ENCODE results near the gene TRMT61A. TPM values are rescaled to one million over a fixed set of nuclear protein-coding genes. Genes with fewer than 3 reads are reported as not detected.
"Not testable (repeated sequence)": the region's sequence is repeated elsewhere in the genome, so short reads cannot be mapped to it uniquely, and the experiment has no call there.

Gene TRMT61A
- total RNA-seq, 1 donor from 2014 or later, result 11.2 TPM

DNA sequence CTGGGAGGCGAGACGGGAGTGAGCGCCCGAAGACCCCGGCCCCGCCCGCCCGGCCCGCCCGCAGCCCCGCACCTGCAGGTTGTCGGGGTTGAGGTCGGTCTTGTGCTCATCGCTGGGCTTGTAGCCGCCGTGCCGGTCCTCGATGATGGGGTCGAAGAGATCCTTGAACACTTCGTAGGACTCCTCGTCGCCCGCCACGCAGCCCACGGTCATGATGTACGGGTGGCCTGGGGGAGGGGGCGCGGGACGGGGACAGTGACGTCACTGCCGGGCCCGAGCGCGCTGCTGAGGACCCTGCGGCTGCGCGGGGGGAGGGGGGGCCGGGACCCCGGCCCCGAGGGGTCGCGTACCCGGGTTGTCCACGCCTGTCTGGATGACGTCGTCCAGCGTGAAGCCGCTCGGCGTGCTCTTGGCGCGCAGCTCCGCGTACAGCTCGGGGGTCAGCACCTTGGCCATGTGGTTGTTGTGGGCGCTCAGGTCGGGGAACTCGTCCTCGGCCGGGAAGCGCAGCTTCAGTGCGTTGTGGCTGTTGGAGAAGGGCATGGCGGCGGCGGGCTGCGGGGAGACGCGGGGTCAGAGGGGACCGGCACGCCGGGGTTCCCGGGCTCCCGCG, 6.9 kb upstream of the TRMT61A start:
- intact Hi-C loops (cut with micrococcal nuclease), result no loop called here

DNA sequence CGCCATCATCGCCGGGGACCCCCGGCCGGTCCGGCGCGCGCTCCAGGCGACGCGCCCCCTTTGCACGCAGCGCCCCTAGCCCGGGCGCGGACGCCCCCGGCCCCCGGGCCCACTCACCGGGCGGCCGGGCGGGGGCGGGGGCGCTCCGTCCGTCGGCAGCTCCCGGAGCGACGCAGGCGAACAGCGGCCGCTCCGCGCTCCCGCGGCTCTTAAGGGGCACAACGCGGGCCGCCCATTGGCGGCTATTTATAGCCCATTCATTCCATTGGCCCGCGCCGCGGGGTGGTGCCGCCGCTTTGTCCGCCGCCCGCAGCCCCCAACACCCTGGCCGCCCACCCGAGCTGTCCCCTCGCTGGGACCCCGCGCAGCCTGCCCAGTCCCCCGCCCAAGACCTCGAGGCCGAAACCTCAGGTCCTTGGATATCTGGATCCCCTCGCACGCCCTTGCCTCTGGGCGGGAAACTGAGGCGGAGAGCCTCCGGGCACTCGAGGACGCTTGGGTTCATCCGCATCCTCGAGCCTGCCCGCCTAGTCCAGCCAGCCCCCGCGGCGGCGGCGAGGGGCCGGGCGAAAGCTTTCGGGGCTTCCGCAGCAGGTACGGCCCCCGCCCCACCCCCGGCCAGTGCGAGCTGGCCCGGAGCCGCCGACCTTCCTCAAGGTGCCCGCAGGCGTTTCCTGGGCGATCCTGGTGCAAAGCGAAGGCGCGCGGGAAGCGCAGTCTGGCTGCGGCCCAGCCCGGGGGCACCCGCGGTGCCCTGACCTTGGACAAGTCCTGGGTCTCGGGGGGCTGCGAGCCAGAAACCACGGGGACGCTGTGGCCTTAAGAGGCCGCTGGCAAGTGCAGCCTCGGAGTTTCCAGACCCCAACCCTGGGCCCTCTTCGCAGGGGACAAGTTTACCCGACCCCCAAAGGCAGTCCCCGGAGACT, 6.1 kb upstream of the TRMT61A start, which contains the start of gene CKB:
Gene CKB (minus strand): TSS at position 182 of the 926 bp plus-strand sequence. CDS start 337 bp downstream, outside the sequence.
- intact Hi-C loops (cut with micrococcal nuclease), result no loop called here

DNA sequence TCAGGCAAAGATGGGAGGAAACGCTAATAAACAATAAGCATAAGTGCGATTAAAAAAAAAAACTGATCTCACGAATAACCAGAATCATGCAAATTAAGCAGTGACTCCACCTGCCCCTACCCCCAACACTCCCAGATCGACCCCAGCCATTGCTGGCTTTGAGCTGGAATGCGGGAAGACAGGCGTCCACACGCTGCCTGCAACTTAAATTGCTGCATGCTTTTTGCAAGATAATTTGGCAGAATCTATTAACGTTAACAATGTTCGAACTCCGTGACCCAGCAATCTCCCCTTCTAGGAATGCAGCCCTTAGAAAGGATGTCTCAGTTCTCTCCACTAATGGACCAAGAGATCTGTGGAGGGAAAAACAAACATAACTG, 5.4 kb upstream of the TRMT61A start:
- intact Hi-C loops (cut with micrococcal nuclease), result no loop called here

DNA sequence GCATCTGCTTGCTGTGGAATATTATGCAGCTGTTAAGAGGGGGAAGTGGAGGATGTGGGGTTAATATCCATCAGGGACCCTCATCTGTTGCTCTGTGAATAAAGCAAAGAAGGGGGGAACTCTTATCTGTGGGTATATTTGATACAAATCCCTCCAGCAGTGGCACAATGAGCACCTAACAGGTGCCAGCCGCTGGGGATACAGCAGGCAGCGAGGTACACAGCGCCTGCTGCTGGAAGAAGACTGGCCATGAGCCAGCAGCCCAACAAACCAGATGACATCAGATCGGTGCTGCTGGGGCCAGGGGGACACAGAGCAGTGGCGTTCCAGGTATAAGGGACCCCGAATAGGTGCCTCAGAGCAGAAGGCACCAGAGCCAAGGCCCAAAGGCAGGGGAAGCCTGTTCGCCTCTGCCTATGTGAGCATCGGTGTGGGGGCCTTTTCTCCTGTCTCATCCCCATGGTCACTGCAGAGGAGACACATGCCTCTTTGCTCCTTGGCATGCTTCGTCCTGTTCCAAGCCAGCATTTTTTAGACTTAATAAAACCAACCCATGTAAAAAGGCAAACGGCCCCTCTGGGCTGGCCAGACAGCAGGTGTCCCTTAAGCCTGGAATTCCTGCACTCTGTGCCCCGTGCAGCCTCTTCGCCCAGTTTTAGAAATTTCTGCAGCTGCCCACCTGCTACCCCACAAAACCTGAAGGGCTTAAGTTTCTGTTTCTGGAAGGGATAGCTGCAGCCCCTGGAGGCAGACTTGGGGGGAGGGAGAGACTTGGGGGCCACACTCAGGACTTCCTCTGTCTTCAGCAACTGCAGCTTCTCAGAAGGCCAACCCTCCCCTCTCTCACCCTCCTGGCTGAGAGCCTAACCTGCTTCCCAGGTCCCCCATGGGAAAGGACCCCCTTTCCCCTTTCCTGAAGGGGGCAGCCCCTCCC, 4.7 kb upstream of the TRMT61A start:
- intact Hi-C loops (cut with micrococcal nuclease), result no loop called here

DNA sequence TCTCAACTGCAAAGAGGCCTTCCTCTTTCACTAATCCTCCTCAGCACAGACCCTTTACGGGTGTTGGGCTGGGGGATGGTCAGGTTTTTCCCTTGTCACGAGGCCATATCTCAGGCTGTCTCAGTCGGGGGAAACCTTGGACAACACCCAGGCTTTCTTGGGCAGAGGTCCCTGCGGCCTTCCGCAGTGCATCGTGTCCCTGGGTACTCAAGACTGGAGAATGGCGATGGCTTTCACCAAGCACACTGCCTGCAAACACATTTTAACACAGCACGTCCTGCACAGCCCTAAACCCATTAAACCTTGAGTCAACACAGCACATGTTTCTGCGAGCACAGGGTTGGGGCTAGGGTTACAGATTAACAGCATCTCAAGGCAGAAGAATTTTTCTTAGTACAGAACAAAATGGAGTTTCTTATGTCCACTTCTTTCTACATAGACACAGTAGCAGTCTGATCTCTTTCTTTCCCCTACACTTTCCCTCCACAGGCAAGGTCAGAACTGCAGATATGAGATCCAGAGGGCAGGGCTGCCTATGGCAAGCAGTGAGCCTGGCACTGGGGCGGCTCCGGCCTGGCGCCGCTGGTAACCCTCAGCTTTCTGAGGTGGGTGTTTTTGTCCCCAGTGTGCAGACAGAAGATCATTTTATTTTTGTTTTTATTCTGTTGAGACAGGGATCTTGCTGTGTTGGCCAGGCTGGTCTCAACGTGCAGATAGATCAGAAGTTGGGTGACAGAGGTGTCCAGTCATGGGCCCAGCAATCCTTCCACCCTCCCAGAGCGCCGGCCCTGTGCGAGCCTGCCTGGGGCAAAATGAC, 3.4 kb upstream of the TRMT61A start:
- intact Hi-C loops (cut with micrococcal nuclease), result not testable (repeated sequence)

DNA sequence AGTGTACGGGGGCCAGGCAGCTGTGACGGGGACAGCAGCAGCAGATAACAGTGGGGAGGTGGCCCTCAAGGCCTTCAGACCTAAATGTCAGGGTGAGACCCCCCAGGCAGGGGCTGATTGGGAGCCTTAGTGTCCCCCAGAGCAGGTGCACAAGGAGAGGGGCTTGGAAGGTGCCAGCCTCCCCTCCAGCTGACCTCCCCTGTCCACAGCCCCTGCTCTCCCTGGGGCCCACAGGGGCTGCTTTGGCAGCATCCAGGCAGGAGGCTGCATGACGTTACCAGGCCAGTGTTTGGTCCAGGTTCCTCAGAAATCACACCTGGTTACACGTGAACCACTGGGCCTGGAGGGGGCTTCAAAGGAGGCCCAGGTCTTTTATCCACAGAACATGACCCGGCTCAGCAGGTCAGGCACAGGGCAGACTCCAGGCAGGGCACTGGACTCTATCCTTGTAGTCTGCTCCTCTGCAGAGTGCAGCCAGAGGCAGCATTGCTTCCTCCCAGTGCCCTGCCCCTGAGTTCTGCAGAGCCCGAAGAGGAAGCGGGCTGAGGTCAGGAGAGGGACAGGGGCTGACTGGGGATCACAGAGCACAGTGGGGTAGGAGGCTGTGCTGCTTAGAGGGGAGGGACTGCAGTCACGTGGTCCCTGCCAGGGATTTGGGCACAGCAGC, 2.6 kb upstream of the TRMT61A start:
- intact Hi-C loops (cut with micrococcal nuclease), result no loop called here

DNA sequence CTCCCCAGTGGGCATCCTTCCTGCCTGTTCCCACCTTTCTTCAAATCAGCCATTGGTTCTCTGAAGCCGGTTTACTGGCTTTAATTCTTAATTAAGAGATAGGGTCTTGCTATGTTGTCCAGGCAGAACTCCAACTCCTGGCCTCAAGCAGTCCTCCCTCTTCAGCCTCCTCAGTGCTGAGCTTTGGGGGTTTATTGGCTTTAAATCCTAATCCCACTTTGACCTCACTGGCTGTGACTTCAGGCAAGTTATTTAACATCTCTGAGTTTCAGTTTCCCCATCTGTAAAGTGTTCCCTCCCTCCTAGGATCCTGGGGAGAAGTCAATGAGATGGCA, 2.1 kb upstream of the TRMT61A start:
- intact Hi-C loops (cut with micrococcal nuclease), result no loop called here

DNA sequence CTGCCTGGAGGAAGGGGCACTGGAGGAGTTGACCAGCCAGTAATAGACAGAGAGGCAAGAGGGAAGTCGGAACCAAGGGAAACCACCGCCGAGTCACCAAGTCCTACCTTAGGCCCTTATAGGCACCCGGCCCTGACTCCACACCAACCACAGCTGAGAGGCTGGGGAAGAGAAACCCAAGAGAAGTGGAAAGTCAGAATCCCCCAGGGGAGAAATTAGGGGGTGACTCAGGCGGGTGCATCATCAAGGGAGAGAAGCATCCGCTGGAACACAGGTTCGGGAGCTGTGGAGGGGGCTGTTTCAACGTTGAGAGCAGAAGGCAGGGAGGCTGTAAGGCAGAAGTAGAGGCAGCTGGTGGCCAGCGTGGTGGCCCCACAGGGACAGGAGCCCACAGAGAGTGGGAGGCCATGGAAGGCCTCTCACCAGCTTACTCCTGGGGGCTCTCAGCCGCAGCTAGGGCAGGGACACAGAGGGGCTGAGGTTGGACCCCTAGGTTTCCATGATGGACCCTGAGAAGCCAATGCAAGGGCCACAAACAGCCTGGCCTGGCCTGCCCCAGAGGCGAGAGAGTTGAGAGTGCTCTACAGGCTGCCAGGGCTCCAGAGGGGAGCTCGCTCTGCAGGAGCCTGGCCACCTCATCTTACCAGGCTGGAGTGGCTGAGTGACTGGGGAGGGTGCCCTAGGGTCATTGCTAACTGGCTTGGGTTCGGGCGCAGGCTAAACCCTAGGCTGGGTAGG, 1.4 kb upstream of the TRMT61A start:
- intact Hi-C loops (cut with micrococcal nuclease), result loop anchor here (2.0 kb wide), 1 partner anchor 35 kb away; the partner anchor contains the start of genes BAG5 and COA8

DNA sequence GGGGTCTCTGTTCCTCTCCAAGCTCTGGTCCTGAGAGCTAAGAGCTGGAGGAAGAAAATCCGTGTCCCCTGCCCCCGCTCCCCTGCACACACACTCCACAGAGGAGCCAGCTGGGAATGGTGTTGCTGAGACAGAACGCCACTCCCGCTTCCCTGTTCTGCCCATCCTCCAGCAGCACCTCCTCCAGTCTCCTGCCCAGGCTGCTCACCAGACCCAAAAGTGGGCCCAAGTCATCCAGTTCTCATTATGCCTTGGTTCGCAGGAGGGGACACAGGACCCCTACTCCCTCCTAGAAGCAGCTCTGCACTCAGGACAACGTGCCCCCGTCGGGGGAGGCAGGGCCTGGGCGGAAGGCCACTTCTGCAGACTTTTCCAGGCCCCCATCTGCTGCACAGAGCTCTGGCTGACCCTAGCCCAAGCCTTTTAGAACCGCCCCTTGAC, 830 bp upstream of the TRMT61A start:
- intact Hi-C loops (cut with micrococcal nuclease), result loop anchor here (2.0 kb wide), 1 partner anchor 35 kb away; the partner anchor contains the start of genes BAG5 and COA8

DNA sequence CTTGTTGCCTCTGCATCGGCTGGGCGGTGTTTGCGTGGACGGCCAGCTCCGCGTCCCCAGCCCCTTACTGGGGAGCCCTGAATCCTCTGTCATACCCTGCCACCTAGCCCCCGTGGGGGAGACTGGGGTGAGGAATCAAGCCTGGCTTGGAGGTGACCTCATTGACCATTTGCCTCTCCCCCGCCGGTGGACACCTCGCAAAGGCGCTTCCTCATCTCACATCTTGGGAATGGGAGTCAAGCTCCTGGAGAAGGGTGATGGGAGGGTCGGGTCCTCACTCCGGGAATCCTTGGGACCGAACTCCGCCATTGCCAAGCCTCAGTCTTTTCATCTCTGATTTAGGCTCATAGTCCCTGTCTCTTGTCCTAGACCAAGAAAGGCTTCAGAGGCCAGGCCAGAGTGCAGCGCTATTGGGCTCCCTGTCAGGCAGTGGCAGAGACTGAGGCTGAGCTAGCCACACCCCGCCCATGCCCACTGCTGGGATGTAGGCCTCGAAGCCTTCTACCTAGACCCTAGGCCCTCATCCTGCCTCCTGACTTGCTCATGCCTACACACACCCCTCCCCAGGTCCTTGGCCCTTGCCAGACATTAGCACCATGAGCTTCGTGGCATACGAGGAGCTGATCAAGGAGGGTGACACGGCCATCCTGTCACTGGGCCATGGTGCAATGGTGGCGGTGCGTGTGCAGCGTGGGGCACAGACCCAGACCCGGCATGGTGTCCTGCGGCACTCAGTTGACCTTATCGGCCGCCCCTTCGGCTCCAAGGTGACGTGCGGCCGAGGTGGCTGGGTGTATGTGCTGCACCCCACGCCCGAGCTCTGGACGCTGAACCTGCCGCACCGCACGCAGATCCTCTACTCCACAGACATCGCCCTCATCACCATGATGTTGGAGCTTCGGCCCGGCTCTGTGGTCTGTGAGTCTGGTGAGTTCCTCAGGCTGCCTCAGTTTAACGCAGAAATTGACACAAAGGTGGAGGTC, 678 bp downstream of the TRMT61A start:
- intact Hi-C loops (cut with micrococcal nuclease), result loop anchor here (2.0 kb wide), 1 partner anchor 33 kb away; the partner anchor contains the start of genes BAG5 and COA8

DNA sequence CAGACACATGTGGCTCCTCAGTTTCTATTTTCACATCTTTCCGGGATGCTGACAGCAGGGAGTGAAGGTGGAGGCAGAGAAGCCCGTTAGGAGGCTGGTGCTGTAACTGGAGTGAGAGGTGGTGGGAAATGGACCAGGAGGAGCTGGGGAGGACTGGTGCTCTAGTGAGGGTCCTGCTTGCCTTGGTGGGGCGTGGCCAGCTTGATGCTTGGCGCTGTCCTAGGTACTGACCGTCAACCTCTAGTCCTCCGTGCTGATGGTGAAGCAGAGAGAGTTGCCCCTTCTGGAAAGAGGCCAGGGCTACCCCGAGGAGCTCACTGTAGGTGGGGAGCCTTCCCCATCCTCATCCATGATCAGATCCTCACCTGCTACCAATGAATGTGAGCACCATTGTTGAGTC, 1.4 kb downstream of the TRMT61A start:
- intact Hi-C loops (cut with micrococcal nuclease), result no loop called here

DNA sequence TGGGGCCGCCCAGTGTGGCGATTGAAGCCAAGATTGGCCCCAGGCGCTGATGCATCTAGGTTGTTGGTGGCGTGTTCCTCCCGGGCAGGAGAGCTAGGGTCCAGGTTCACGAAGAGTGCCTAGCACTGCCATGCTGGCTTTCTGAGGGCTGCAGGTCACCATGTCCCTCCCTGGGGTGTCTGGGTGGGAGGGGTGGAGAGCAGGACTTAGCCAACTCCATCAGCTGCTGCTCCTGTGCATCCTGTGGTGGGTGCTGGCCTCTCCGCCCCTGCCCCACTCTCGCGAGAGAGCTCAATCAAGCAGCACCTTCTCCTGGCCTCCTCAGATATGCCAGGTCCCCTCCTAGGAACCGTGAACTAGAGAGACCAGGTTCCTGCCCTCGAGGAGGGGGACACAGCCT, 1.8 kb downstream of the TRMT61A start:
- intact Hi-C loops (cut with micrococcal nuclease), result no loop called here

DNA sequence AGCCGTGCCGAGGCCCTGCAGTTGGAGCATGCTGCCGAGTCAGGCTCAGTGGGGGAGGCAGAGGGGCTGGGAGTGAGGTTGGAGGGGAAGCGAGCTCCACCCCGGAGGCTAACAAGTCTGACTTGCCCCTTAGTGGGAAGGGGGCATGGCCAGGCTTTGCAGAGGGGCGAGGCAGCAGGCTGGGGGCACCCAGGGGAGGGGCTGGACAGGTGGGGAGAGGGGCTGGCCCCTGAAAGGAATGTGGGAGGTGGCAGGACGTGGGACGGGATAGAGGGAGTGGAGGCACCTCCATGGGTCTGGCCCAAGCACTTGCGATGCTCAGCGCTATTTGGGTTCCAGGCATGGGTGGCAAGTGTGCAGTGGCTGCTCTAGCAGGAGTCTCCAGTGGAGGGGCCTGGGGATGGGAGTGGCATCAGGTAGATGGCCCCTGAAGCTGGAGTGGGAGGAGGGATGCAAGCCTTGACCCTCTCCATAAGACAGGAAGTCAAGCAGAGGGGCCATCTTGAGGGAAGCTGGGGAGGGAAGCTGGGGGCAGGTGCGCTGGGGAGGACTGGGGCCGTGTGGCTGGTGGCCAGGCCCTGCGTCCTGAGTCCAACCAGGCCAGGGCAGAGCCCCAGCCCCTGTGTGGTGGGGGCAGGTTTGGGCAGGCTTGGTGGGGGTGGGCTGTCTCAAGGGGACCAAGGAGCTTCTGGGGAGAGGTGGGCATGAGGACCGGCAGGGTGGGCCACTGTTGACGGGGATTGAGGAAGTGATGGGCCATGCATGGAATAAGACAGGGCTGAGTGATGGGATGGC, 2.6 kb downstream of the TRMT61A start:
- intact Hi-C loops (cut with micrococcal nuclease), result no loop called here

DNA sequence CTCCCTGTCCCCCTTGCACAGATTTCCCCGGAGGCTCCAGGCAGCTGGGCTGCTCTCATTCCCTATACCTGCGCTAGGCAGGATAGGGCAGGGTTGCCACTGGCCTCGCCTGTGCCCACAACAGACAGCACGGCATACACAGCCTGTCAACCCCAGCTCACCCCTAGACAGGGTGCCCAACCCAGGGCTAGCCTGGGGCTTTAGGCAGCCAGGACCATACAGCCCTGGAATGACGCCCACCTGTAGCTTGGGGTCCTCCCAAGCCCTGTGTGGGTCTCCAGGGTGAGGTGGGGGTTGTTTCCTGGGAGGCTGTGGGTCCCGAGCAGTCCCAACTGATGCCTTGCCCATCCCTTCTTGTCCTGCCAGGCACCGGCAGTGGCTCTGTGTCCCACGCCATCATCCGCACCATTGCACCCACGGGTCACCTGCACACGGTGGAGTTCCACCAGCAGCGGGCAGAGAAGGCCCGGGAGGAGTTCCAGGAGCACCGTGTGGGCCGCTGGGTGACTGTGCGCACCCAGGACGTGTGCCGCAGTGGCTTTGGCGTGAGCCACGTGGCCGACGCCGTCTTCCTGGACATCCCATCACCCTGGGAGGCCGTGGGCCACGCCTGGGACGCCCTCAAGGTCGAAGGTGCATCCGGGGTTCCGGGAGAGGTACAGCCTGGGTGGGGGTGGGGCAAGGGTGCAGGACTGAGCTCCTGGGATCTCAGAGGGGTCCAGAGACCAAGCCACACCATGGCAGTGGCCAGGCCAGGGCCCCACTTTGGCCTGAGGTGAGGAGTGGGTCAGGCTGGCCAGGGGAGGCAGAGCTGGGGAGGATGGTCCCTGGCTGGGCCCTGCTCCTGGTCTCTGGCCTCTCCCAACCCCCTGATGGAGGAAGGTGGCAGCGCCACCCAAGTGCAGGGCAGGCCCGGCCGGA, 3.5 kb downstream of the TRMT61A start:
- intact Hi-C loops (cut with micrococcal nuclease), result no loop called here

DNA sequence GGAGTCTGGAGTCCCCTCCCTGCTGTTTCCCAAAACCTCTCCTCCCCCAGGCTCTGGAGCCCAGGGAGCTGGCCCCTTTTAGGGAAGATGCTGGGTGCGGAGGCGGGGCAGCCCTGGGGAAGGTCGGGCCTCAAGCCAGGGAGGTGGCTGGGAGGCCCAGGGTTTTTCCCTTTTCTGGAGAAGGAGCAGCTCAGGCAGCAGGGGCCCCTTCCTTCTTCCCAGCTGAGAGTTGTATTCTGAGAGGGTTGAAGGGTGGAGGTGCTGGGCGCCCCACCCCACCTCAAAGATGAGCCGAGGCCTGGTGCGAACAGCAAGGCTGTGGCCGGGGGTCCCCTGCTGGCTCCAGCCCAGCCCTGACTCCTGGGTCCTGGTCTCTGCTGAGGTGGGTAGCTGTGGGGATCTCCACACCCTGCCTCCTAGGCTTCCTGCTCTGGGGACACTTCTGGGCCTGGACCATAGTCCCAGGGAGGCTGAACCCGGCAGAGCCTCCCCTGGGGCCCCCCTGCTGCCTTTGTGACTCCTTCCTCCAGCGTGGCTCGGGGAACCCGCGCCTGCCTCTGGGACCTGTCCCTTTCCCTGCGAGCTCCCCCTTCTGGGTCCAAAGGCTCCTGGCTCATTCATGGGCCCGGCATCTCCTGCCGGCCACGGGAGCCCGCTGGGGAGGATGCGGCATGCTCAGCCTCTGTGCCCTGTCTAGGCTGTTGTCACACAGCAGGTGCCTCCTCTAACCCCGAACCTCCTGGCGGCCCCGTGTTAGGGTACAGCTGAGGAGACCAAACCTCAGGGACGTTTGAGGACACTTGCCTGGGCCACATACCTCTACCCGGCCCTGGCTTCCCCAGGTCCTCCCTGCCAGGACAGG, 4.4 kb downstream of the TRMT61A start:
- intact Hi-C loops (cut with micrococcal nuclease), result no loop called here

All from T-helper 2 cell treated with Interferon-gamma antibody and Interleukin-4, amounts not matched to agents 100 ng/mL and 5 ng/mL, for 36 hours (primary cell).